K562 (cell line): ENCODE results near the gene KCNQ5. TPM values are rescaled to one million over a fixed set of nuclear protein-coding genes. Genes with fewer than 3 reads are reported as not detected.
A peak's percentile ranks its signal among the peaks of the same experiment; 100 is the strongest.

ENCODE experiments used
- ASH1L ChIP-seq: fragments of 450-650 bp; IDR thresholded peaks from 2 replicates; pipeline ENCODE4 v1.6.1; 2018; ENCODE audit warnings: borderline replicate concordance, mild to moderate bottlenecking, low read depth; ENCODE audit not compliant: partially characterized antibody
- CBFA2T3 ChIP-seq: fragments of 450-650 bp; IDR thresholded peaks from 2 replicates; pipeline ENCODE4 v1.6.1; 2017
- CHD1 ChIP-seq: fragments of 200-600 bp; sonication (generic); IDR thresholded peaks from one replicate; pipeline ENCODE4 v1.6.1; 2012; ENCODE audit warnings: mild to moderate bottlenecking, moderate library complexity, low read length, inconsistent platforms
- CTBP1 ChIP-seq: fragments of 450-650 bp; IDR thresholded peaks from 2 replicates; pipeline ENCODE4 v1.6.1; 2016; ENCODE audit warnings: borderline replicate concordance
- GATA2 ChIP-seq: sonication (generic); formaldehyde crosslinking; IDR thresholded peaks from 2 replicates; pipeline ENCODE4 v1.4.0; 2020; ENCODE audit warnings: mild to moderate bottlenecking, missing genetic modification reagents
- HNRNPUL1 ChIP-seq: fragments of 200-400 bp; formaldehyde crosslinking; IDR thresholded peaks from 2 replicates; pipeline ENCODE4 v1.6.1; 2017; ENCODE audit warnings: low read length
- MAFF ChIP-seq: IDR thresholded peaks from 2 replicates; pipeline ENCODE4 v1.6.1; 2012; ENCODE audit warnings: low read length, improper control_type of control experiment
- MAZ ChIP-seq, 2 experiments: fragments of 450-650 bp in 1 of 2; sonication (generic) in 1 of 2; formaldehyde crosslinking; IDR thresholded peaks in 1 of 2; conservative IDR thresholded peaks in 1 of 2; 2 replicates each; pipeline versions ENCODE4 v1.4.0 to v1.5.0; 2020; ENCODE audit warnings: mild to moderate bottlenecking in 1 of 2, missing genetic modification reagents in 1 of 2
- NCOA4 ChIP-seq: fragments of 450-650 bp; IDR thresholded peaks from 2 replicates; pipeline ENCODE4 v1.6.1; 2018; ENCODE audit warnings: mild to moderate bottlenecking; ENCODE audit not compliant: partially characterized antibody
- NFIC ChIP-seq: fragments of 450-650 bp; IDR thresholded peaks from 2 replicates; pipeline ENCODE4 v1.6.1; 2017; ENCODE audit warnings: mild to moderate bottlenecking, inconsistent platforms
- SMARCA4 ChIP-seq: fragments of 450-650 bp; IDR thresholded peaks from 2 replicates; pipeline ENCODE4 v1.6.1; 2016
- SMARCE1 ChIP-seq: fragments of 450-650 bp; IDR thresholded peaks from 2 replicates; pipeline ENCODE4 v1.7.1; 2016; ENCODE audit warnings: mild to moderate bottlenecking
- SNRNP70 ChIP-seq: fragments of 200-400 bp; formaldehyde crosslinking; optimal IDR thresholded peaks from 2 replicates; pipeline ENCODE3; 2017; ENCODE audit warnings: low read depth, low read length
- SP1 ChIP-seq: sonication (generic); formaldehyde crosslinking; IDR thresholded peaks from 2 replicates; pipeline ENCODE4 v1.8.1; 2022; ENCODE audit warnings: mild to moderate bottlenecking, missing genetic modification reagents
- STAT5B ChIP-seq: fragments of 250-450 bp; sonication (Bioruptor Pico); IDR thresholded peaks from 2 replicates; pipeline ENCODE4 v1.8.0; 2021; ENCODE audit warnings: mild to moderate bottlenecking, inconsistent platforms
- ZNF140 ChIP-seq: fragments of 250-450 bp; sonication (Bioruptor Pico); IDR thresholded peaks from 2 replicates; pipeline ENCODE4 v1.8.0; 2021; ENCODE audit warnings: moderate library complexity, mild to moderate bottlenecking, inconsistent platforms
- ZNF224 ChIP-seq: sonication (generic); formaldehyde crosslinking; IDR thresholded peaks from 2 replicates; pipeline ENCODE4 v1.8.0; 2022; ENCODE audit warnings: mild to moderate bottlenecking, missing genetic modification reagents
- ZSCAN32 ChIP-seq: fragments of 450-650 bp; formaldehyde crosslinking; IDR thresholded peaks from 2 replicates; pipeline ENCODE4 v1.4.0; 2020; ENCODE audit warnings: mild to moderate bottlenecking, moderate library complexity
- polyA plus RNA-seq, 8 experiments: library from polyadenylated mRNA; depleted of rRNA in 4 of 8; stranded (reverse) in 5 of 8; unstranded in 3 of 8; fragments of >200 nt; fragmentation: Nextera tagmentation in 2 of 8; fragmentation: Illumina TruSeq in 1 of 8; extraction: Ambion mirVana in 2 of 8; extraction: Trizol in 1 of 8; gene quantifications; 2 replicates each; pipeline versions ENCODE4 v1.2.1 to v1.2.3, GENCODE V29; 2011 to 2014; ENCODE audit warnings: inconsistent platforms in 1 of 8, missing spikeins in 1 of 8
- total RNA-seq, 7 experiments: library from RNA; depleted of rRNA in 6 of 7; stranded (reverse); fragments of >200 nt in 6 of 7; fragmentation: Illumina TruSeq in 2 of 7; extraction: Trizol in 2 of 7; gene quantifications; 2 replicates each; pipeline versions ENCODE4 v1.2.1 to v1.2.3, GENCODE V29; 2011 to 2021; ENCODE audit warnings: low replicate concordance in 1 of 7
- TF ChIP-seq, protein P1 (sequence below): fragments of 450-650 bp; formaldehyde crosslinking; IDR thresholded peaks from 2 replicates; pipeline ENCODE4 v1.4.0; 2020; ENCODE audit warnings: mild to moderate bottlenecking, moderate library complexity
- TF ChIP-seq, protein P2 (sequence below): fragments of 450-650 bp; IDR thresholded peaks from 2 replicates; pipeline ENCODE4 v1.6.1; 2016; ENCODE audit warnings: mild to moderate bottlenecking
- TF ChIP-seq, protein P3 (sequence below): fragments of 450-650 bp; IDR thresholded peaks from 2 replicates; pipeline ENCODE4 v1.6.1; 2018; ENCODE audit not compliant: partially characterized antibody
- TF ChIP-seq, protein P4 (sequence below): fragments of 250-450 bp; sonication (Bioruptor Pico); IDR thresholded peaks from 2 replicates; pipeline ENCODE4 v1.4.0; 2020; ENCODE audit warnings: borderline replicate concordance

The KCNQ5 gene
- total and polyA plus RNA-seq, 9 of the 15 experiments (the other 6 are each of a cell fraction or from before 2014, with no cell fraction given) = 0.31 to 5.9 (median 2.6) TPM

DNA sequence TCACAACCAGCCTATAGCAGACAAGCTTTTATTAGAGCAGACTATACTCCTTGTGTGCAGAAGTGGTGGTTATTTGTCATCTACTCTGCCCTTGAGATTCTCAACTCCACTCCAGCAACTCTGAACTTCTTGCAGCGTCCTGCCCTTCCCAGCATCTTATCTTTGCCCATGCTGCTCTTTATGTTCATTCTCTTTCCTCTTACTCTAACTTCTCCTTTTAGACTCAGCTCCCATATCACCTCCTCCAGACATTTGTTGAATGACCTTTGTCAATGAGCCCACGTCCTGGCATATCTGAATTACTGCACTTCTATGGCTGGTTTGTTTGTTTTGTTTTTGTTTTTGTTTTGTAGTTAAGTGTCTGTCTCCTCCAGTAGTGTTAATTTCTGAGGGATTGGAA is 81.2 kb downstream of the KCNQ5 start (continued):
- TF ChIP-seq, protein P1, sequence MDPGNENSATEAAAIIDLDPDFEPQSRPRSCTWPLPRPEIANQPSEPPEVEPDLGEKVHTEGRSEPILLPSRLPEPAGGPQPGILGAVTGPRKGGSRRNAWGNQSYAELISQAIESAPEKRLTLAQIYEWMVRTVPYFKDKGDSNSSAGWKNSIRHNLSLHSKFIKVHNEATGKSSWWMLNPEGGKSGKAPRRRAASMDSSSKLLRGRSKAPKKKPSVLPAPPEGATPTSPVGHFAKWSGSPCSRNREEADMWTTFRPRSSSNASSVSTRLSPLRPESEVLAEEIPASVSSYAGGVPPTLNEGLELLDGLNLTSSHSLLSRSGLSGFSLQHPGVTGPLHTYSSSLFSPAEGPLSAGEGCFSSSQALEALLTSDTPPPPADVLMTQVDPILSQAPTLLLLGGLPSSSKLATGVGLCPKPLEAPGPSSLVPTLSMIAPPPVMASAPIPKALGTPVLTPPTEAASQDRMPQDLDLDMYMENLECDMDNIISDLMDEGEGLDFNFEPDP (CRISPR knock-in tag) = no peak
- TF ChIP-seq SMARCE1 = peak; percentile 69
- TF ChIP-seq MAZ (CRISPR knock-in tag; conservative IDR thresholded peaks at IDR 0.05 in 1 of 2, IDR thresholded peaks at IDR 0.05 in 1 of 2) = no peak
- TF ChIP-seq CHD1 = no peak
- peak; percentile 70 for TF ChIP-seq GATA2 (CRISPR knock-in tag)
- TF ChIP-seq CTBP1 = peak; percentile 38; the same call in 1 of the 2 replicates
- TF ChIP-seq SNRNP70 = no peak
- no peak for TF ChIP-seq SP1
- no peak for TF ChIP-seq ZNF224
- TF ChIP-seq ASH1L = no peak
- TF ChIP-seq, protein P2, sequence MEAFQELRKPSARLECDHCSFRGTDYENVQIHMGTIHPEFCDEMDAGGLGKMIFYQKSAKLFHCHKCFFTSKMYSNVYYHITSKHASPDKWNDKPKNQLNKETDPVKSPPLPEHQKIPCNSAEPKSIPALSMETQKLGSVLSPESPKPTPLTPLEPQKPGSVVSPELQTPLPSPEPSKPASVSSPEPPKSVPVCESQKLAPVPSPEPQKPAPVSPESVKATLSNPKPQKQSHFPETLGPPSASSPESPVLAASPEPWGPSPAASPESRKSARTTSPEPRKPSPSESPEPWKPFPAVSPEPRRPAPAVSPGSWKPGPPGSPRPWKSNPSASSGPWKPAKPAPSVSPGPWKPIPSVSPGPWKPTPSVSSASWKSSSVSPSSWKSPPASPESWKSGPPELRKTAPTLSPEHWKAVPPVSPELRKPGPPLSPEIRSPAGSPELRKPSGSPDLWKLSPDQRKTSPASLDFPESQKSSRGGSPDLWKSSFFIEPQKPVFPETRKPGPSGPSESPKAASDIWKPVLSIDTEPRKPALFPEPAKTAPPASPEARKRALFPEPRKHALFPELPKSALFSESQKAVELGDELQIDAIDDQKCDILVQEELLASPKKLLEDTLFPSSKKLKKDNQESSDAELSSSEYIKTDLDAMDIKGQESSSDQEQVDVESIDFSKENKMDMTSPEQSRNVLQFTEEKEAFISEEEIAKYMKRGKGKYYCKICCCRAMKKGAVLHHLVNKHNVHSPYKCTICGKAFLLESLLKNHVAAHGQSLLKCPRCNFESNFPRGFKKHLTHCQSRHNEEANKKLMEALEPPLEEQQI = peak; percentile 76; the same call in 1 of the 2 replicates
- no peak for TF ChIP-seq MAFF
- peak; percentile 81 for TF ChIP-seq CBFA2T3
- no peak for TF ChIP-seq NCOA4
- 0 out of 2 replicates have a peak, but pooled peaks have one; percentile 29 for TF ChIP-seq NFIC
- no peak for TF ChIP-seq ZSCAN32 (CRISPR knock-in tag)
- TF ChIP-seq, protein P3, sequence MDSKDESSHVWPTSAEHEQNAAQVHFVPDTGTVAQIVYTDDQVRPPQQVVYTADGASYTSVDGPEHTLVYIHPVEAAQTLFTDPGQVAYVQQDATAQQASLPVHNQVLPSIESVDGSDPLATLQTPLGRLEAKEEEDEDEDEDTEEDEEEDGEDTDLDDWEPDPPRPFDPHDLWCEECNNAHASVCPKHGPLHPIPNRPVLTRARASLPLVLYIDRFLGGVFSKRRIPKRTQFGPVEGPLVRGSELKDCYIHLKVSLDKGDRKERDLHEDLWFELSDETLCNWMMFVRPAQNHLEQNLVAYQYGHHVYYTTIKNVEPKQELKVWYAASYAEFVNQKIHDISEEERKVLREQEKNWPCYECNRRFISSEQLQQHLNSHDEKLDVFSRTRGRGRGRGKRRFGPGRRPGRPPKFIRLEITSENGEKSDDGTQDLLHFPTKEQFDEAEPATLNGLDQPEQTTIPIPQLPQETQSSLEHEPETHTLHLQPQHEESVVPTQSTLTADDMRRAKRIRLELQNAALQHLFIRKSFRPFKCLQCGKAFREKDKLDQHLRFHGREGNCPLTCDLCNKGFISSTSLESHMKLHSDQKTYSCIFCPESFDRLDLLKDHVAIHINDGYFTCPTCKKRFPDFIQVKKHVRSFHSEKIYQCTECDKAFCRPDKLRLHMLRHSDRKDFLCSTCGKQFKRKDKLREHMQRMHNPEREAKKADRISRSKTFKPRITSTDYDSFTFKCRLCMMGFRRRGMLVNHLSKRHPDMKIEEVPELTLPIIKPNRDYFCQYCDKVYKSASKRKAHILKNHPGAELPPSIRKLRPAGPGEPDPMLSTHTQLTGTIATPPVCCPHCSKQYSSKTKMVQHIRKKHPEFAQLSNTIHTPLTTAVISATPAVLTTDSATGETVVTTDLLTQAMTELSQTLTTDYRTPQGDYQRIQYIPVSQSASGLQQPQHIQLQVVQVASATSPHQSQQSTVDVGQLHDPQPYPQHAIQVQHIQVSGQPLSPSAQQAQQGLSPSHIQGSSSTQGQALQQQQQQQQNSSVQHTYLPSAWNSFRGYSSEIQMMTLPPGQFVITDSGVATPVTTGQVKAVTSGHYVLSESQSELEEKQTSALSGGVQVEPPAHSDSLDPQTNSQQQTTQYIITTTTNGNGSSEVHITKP = peak; percentile 32
- TF ChIP-seq SMARCA4 = peak; percentile 55
- TF ChIP-seq, protein P4, sequence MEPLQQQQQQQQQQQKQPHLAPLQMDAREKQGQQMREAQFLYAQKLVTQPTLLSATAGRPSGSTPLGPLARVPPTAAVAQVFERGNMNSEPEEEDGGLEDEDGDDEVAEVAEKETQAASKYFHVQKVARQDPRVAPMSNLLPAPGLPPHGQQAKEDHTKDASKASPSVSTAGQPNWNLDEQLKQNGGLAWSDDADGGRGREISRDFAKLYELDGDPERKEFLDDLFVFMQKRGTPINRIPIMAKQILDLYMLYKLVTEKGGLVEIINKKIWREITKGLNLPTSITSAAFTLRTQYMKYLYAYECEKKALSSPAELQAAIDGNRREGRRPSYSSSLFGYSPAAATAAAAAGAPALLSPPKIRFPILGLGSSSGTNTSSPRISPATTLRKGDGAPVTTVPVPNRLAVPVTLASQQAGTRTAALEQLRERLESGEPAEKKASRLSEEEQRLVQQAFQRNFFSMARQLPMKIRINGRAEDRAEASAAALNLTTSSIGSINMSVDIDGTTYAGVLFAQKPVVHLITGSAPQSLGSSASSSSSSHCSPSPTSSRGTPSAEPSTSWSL (CRISPR knock-in tag) = no peak
- TF ChIP-seq ZNF140 (CRISPR knock-in tag) = no peak
- TF ChIP-seq HNRNPUL1 = no peak
- TF ChIP-seq STAT5B (CRISPR knock-in tag) = no peak
